ENCODE results near the gene PYGM. TPM values are rescaled to one million over a fixed set of nuclear protein-coding genes. Genes with fewer than 3 reads are reported as not detected.

Gene PYGM
- total RNA-seq, 1 experiment from 2014 or later, result 6.6 TPM

- Mint-ChIP-seq H3K9me3 (no peaks in the 10 kb centered on the region), H3K4me1 (peaks cover 23% of the 10 kb centered on the region), H3K27me3 (ENCODE audit: low read depth) (peaks cover 27% of the 10 kb centered on the region), H3K27ac (no peak overlapping the region; the same call in 1 of the 2 replicates), H3K36me3 (no peaks in the 10 kb centered on the region), H3K4me3 (peak overlapping the region; percentile 82)
- 0 out of 2 replicates have a peak, but pooled peaks have one; percentile 21 for TF ChIP-seq FOXK1 (CRISPR knock-in tag; IDR thresholded peaks at IDR 0.05)
- TF ChIP-seq SP1 (CRISPR knock-in tag; conservative IDR thresholded peaks at IDR 0.05), result peak; percentile 64; the same call in 1 of the 2 replicates
- TF ChIP-seq STAT6 (CRISPR knock-in tag; conservative IDR thresholded peaks at IDR 0.05; ENCODE audit: low read depth), result no peak
- TF ChIP-seq ATF1 (CRISPR knock-in tag; IDR thresholded peaks at IDR 0.05), result no peak
- no peak for TF ChIP-seq SMAD3 (CRISPR knock-in tag; IDR thresholded peaks at IDR 0.05; ENCODE audit: borderline replicate concordance)
- no peak for TF ChIP-seq ZNF512 (CRISPR knock-in tag; IDR thresholded peaks at IDR 0.05; ENCODE audit: borderline replicate concordance)
- TF ChIP-seq E2F4 (CRISPR knock-in tag; IDR thresholded peaks at IDR 0.05; ENCODE audit: borderline replicate concordance, low read depth), result no peak
- TF ChIP-seq NR3C1 (CRISPR knock-in tag; conservative IDR thresholded peaks at IDR 0.05; ENCODE audit: low read depth), result 0 out of 2 replicates have a peak, but pooled peaks have one; percentile 31
- TF ChIP-seq ZNF317 (CRISPR knock-in tag; IDR thresholded peaks at IDR 0.05; ENCODE audit: borderline replicate concordance, low read depth), result no peak
- no peak for TF ChIP-seq MYBL2 (CRISPR knock-in tag; IDR thresholded peaks at IDR 0.05)
- TF ChIP-seq E2F5 (CRISPR knock-in tag; IDR thresholded peaks at IDR 0.05), result no peak
- TF ChIP-seq GRHL2 (CRISPR knock-in tag; IDR thresholded peaks at IDR 0.05; ENCODE audit: insufficient replicate concordance, severe bottlenecking), result no peak
- TF ChIP-seq NFYB (CRISPR knock-in tag; conservative IDR thresholded peaks at IDR 0.05; ENCODE audit: low read depth), result no peak
- 0 out of 2 replicates have a peak, but pooled peaks have one; percentile 6 for TF ChIP-seq HMGXB4 (CRISPR knock-in tag; IDR thresholded peaks at IDR 0.05)
- no peak for TF ChIP-seq ATF3 (CRISPR knock-in tag; conservative IDR thresholded peaks at IDR 0.05)
- no peak for TF ChIP-seq ZNF425 (CRISPR knock-in tag; conservative IDR thresholded peaks at IDR 0.05)
- no peak for TF ChIP-seq CREB1 (CRISPR knock-in tag; IDR thresholded peaks at IDR 0.05)
- no peak for TF ChIP-seq SOX15 (CRISPR knock-in tag; IDR thresholded peaks at IDR 0.05)
- POLR2A ChIA-PET, result interaction anchor here (2.1 to 2.6 kb wide), 2 partner anchors 14 to 33 kb away, joined by 8 to 10 read pairs; partner anchors contain the start of genes PYGM and SF1
- peak; percentile 54 for ATAC-seq
- peak; percentile 89 for DNase-seq (ENCODE audit: low spot score)
- CTCF ChIA-PET, result interaction anchor here (0.6 to 8.6 kb wide), 11 partner anchors 8 to 297 kb away, joined by 3 to 150 read pairs (median 14); partner anchors contain the start of genes MAP4K2, PYGM and SF1
Measured at GRCh38 chr11:64745521-64746328, 14.0 kb downstream of the PYGM start.
